ENCODE measurements around the gene TBC1D22A.

The TBC1D22A gene

GRCh38 chr22:46881373-46882118, 119.1 kb downstream of the TBC1D22A start:
- Histone ChIP-seq H3K27ac (no peak overlapping the region), H3K4me3 (no peak overlapping the region)
- DNase-seq (ENCODE audit: low spot score): no peak
- TF ChIP-seq, protein P1, sequence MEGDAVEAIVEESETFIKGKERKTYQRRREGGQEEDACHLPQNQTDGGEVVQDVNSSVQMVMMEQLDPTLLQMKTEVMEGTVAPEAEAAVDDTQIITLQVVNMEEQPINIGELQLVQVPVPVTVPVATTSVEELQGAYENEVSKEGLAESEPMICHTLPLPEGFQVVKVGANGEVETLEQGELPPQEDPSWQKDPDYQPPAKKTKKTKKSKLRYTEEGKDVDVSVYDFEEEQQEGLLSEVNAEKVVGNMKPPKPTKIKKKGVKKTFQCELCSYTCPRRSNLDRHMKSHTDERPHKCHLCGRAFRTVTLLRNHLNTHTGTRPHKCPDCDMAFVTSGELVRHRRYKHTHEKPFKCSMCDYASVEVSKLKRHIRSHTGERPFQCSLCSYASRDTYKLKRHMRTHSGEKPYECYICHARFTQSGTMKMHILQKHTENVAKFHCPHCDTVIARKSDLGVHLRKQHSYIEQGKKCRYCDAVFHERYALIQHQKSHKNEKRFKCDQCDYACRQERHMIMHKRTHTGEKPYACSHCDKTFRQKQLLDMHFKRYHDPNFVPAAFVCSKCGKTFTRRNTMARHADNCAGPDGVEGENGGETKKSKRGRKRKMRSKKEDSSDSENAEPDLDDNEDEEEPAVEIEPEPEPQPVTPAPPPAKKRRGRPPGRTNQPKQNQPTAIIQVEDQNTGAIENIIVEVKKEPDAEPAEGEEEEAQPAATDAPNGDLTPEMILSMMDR (IDR thresholded peaks at IDR 0.05): no peak

- TF ChIP-seq, protein P1 (IDR thresholded peaks at IDR 0.05): no peak
- H3K27ac ChIP-seq: no peak overlapping the region
- no peak for DNase-seq (ENCODE audit: low spot score)
- no peak overlapping the region for H3K4me3 ChIP-seq
These were observed 120.9 kb downstream of the TBC1D22A start for GRCh38 chr22:46883092-46883910.

GRCh38 chr22:46884365-46884764, 121.9 kb downstream of the TBC1D22A start:
- TF ChIP-seq, protein P1 (IDR thresholded peaks at IDR 0.05): no peak
- DNase-seq (ENCODE audit: low spot score): no peak
- no peak overlapping the region for H3K27ac ChIP-seq
- H3K4me3 ChIP-seq: no peak overlapping the region

GRCh38 chr22:46887978-46888377, 125.5 kb downstream of the TBC1D22A start:
- DNase-seq (ENCODE audit: low spot score): no peak
- no peak overlapping the region for H3K4me3 ChIP-seq
- TF ChIP-seq, protein P1 (IDR thresholded peaks at IDR 0.05): no peak
- H3K27ac ChIP-seq: no peak overlapping the region

- no peak for DNase-seq (ENCODE audit: low spot score)
- TF ChIP-seq, protein P1 (IDR thresholded peaks at IDR 0.05): no peak
- Histone ChIP-seq H3K4me3 (no peak overlapping the region), H3K27ac (no peak overlapping the region)
These were observed 128.4 kb downstream of the TBC1D22A start for GRCh38 chr22:46890819-46891218.

GRCh38 chr22:46891382-46891951, 129.0 kb downstream of the TBC1D22A start:
- no peak overlapping the region for H3K4me3 ChIP-seq
- no peak for DNase-seq (ENCODE audit: low spot score)
- TF ChIP-seq, protein P1 (IDR thresholded peaks at IDR 0.05): no peak
- H3K27ac ChIP-seq: no peak overlapping the region
